A549 (cell line): Measurements from ENCODE around the gene RPTOR. TPM values are rescaled to one million over a fixed set of nuclear protein-coding genes. Genes with fewer than 3 reads are reported as not detected.

Experiments
- ATAC-seq, 2 experiments: fragments of 200-7000 bp in 1 of 2; fragments of >200 bp in 1 of 2; cut with Nextera tagmentation in 1 of 2; cut with Tn5 transposase in 1 of 2; 3 replicates each; pipeline versions ENCODE4 v1.8.0 to v1.9.1; 2018 to 2020; ENCODE audit warnings: mild to moderate bottlenecking in 1 of 2, moderate library complexity in 1 of 2
- CTCF ChIA-PET: fragments of 300-600 bp; sonication (Branson Sonifier 250); formaldehyde crosslinking; extraction: SDS; loops from one replicate; lab custom pipeline; 2021; ENCODE audit warnings: antibody characterized with exemption, inconsistent platforms; lab: Yijun Ruan, JAX
- POLR2A ChIA-PET: fragments of 350-600 bp; formaldehyde crosslinking; extraction: SDS; loops from one replicate; lab custom pipeline; 2021; ENCODE audit warnings: antibody characterized with exemption, inconsistent platforms; lab: Yijun Ruan, JAX
- DNase-seq, 2 experiments: peaks; one replicate each; pipeline versions ENCODE4 v3.0.0 to v3.0.0-alpha.2; 2011 to 2016; ENCODE audit warnings: low read depth in 1 of 2, low spot score in 1 of 2
- FAIRE-seq: peaks from 2 replicates; lab custom pipeline; 2011; peaks lifted over from hg19 to GRCh38; lab: Jason Lieb, UNC
- H3K27ac ChIP-seq, 2 experiments: fragments of >200 bp; sonication (Bioruptor Twin); formaldehyde crosslinking; 3 replicates each; pipeline ENCODE4 v1.5.1; 2016 to 2017
- H3K4me1 ChIP-seq: fragments of >200 bp; sonication (Bioruptor Twin); formaldehyde crosslinking; 3 replicates; pipeline ENCODE4 v1.6.1; 2016
- H3K4me2 ChIP-seq: fragments of >200 bp; sonication (Bioruptor Twin); formaldehyde crosslinking; 3 replicates; pipeline ENCODE4 v1.6.1; 2016
- H3K4me3 ChIP-seq: fragments of >200 bp; sonication (Bioruptor Twin); formaldehyde crosslinking; 3 replicates; pipeline ENCODE4 v1.5.1; 2016
- H3K9me3 ChIP-seq: fragments of >200 bp; sonication (Bioruptor Twin); formaldehyde crosslinking; 3 replicates; pipeline ENCODE4 v1.6.1; 2016
- CBX8 ChIP-seq: fragments of 200-600 bp; sonication (generic); IDR thresholded peaks from 2 replicates; pipeline ENCODE4 v1.6.1; 2016
- ESRRA ChIP-seq: fragments of 150-350 bp; IDR thresholded peaks from 2 replicates; pipeline ENCODE4 v1.6.1; 2014; ENCODE audit warnings: mild to moderate bottlenecking, low read length, borderline replicate concordance
- FOSL2 ChIP-seq, 2 experiments: fragments of 450-650 bp in 1 of 2; fragments of >200 bp in 1 of 2; sonication (Bioruptor Twin) in 1 of 2; formaldehyde crosslinking; IDR thresholded peaks; 2 replicates each; pipeline versions ENCODE4 v1.5.0 to v1.6.1; 2016 to 2020; ENCODE audit warnings: mild to moderate bottlenecking in 1 of 2, moderate library complexity in 1 of 2
- GATA3 ChIP-seq: IDR thresholded peaks from 2 replicates; pipeline ENCODE4 v1.6.1; 2012; ENCODE audit warnings: borderline replicate concordance
- HDAC2 ChIP-seq: fragments of 200-600 bp; sonication (generic); IDR thresholded peaks from 2 replicates; pipeline ENCODE4 v1.6.1; 2016
- HEYL ChIP-seq: fragments of 250-450 bp; sonication (Bioruptor Pico); IDR thresholded peaks from 2 replicates; pipeline ENCODE4 v1.8.0; 2021; ENCODE audit warnings: mild to moderate bottlenecking, moderate library complexity
- HOXA7 ChIP-seq: fragments of 250-450 bp; sonication (Bioruptor Pico); IDR thresholded peaks from 2 replicates; pipeline ENCODE4 v1.5.0; 2020; ENCODE audit warnings: mild to moderate bottlenecking, moderate library complexity
- HOXB13 ChIP-seq: fragments of 250-450 bp; sonication (Bioruptor Pico); IDR thresholded peaks from 2 replicates; pipeline ENCODE4 v1.5.0; 2020; ENCODE audit warnings: low read depth, mild to moderate bottlenecking, moderate library complexity
- HOXB5 ChIP-seq: fragments of 250-450 bp; sonication (Bioruptor Pico); IDR thresholded peaks from 2 replicates; pipeline ENCODE4 v1.5.0; 2020; ENCODE audit warnings: mild to moderate bottlenecking, moderate library complexity
- JUN ChIP-seq, 2 experiments: fragments of >200 bp; sonication (Bioruptor Twin); formaldehyde crosslinking; IDR thresholded peaks; 2 replicates in 1 of 2; 3 replicates in 1 of 2; pipeline ENCODE4 v1.6.1; 2016 to 2017
- KDM5A ChIP-seq: fragments of 200-600 bp; sonication (generic); IDR thresholded peaks from 2 replicates; pipeline ENCODE4 v1.6.1; 2016; ENCODE audit warnings: antibody characterized with exemption, mild to moderate bottlenecking
- MAX ChIP-seq: IDR thresholded peaks from 2 replicates; pipeline ENCODE4 v1.6.1; 2012
- MYC ChIP-seq: IDR thresholded peaks from 2 replicates; pipeline ENCODE4 v1.6.1; 2012; ENCODE audit warnings: mild to moderate bottlenecking, inconsistent platforms, low read length, improper control_type of control experiment, borderline replicate concordance
- PBX3 ChIP-seq: IDR thresholded peaks from 2 replicates; pipeline ENCODE4 v1.6.1; 2012
- PHF8 ChIP-seq: fragments of 200-600 bp; sonication (generic); IDR thresholded peaks from 2 replicates; pipeline ENCODE4 v1.6.1; 2016; ENCODE audit warnings: low read depth, mild to moderate bottlenecking, antibody characterized with exemption, moderate library complexity, borderline replicate concordance
- POLR2A ChIP-seq: IDR thresholded peaks from 2 replicates; pipeline ENCODE4 v1.6.1; 2012; ENCODE audit warnings: mild to moderate bottlenecking, low read length
- RARB ChIP-seq: fragments of 250-450 bp; sonication (Bioruptor Pico); IDR thresholded peaks from 2 replicates; pipeline ENCODE4 v1.8.0; 2021; ENCODE audit warnings: mild to moderate bottlenecking, moderate library complexity
- REST ChIP-seq: fragments of 200-600 bp; sonication (generic); IDR thresholded peaks from 2 replicates; pipeline ENCODE4 v1.6.1; 2016; ENCODE audit warnings: antibody characterized with exemption, mild to moderate bottlenecking, moderate library complexity
- SMC3 ChIP-seq: fragments of >200 bp; sonication (Bioruptor Twin); formaldehyde crosslinking; IDR thresholded peaks from 3 replicates; pipeline ENCODE4 v1.6.1; 2018; ENCODE audit warnings: inconsistent platforms
- ZFP36 ChIP-seq: fragments of 450-650 bp; IDR thresholded peaks from 2 replicates; pipeline ENCODE4 v1.6.1; 2014; ENCODE audit warnings: borderline replicate concordance; ENCODE audit not compliant: partially characterized antibody
- ZNF302 ChIP-seq: fragments of 250-450 bp; sonication (Bioruptor Pico); IDR thresholded peaks from 2 replicates; pipeline ENCODE4 v1.9.0; 2021; ENCODE audit warnings: inconsistent platforms, mild to moderate bottlenecking, moderate library complexity
- WGBS: methylation state at CpG from one replicate; pipeline ENCODE4 v1.1.6; 2017; ENCODE audit errors: missing lambda C conversion rate; 5-methylcytosine and 5-hydroxymethylcytosine counted together
- polyA minus RNA-seq: library from RNA; depleted of rRNA, polyadenylated mRNA; stranded (reverse); fragments of >200 nt; gene quantifications from 2 replicates; pipeline ENCODE4 v1.2.3, GENCODE V29; 2011; rRNA and poly(A)+ RNA removed
- polyA plus RNA-seq, 4 experiments: library from polyadenylated mRNA; depleted of rRNA in 3 of 4; stranded (reverse); fragments of >200 nt; fragmentation: RNase III in 1 of 4; extraction: RNeasy Plus Mini Kit Qiagen cat#74134 plus additional on column Dnase treatment in 1 of 4; gene quantifications; 2 replicates in 3 of 4; 3 replicates in 1 of 4; pipeline ENCODE4 v1.2.3, GENCODE V29; 2011 to 2017
- TF ChIP-seq, protein P1 (sequence below): IDR thresholded peaks from 2 replicates; pipeline ENCODE4 v1.6.1; 2012; ENCODE audit warnings: low read depth, borderline replicate concordance
- TF ChIP-seq, protein P2 (sequence below): fragments of >200 bp; sonication (Bioruptor Twin); formaldehyde crosslinking; IDR thresholded peaks from 3 replicates; pipeline ENCODE4 v1.5.1; 2016
- TF ChIP-seq, protein P3 (sequence below): fragments of 450-650 bp; IDR thresholded peaks from 2 replicates; pipeline ENCODE4 v1.6.1; 2014; ENCODE audit warnings: antibody characterized with exemption

RPTOR gene, protein sequence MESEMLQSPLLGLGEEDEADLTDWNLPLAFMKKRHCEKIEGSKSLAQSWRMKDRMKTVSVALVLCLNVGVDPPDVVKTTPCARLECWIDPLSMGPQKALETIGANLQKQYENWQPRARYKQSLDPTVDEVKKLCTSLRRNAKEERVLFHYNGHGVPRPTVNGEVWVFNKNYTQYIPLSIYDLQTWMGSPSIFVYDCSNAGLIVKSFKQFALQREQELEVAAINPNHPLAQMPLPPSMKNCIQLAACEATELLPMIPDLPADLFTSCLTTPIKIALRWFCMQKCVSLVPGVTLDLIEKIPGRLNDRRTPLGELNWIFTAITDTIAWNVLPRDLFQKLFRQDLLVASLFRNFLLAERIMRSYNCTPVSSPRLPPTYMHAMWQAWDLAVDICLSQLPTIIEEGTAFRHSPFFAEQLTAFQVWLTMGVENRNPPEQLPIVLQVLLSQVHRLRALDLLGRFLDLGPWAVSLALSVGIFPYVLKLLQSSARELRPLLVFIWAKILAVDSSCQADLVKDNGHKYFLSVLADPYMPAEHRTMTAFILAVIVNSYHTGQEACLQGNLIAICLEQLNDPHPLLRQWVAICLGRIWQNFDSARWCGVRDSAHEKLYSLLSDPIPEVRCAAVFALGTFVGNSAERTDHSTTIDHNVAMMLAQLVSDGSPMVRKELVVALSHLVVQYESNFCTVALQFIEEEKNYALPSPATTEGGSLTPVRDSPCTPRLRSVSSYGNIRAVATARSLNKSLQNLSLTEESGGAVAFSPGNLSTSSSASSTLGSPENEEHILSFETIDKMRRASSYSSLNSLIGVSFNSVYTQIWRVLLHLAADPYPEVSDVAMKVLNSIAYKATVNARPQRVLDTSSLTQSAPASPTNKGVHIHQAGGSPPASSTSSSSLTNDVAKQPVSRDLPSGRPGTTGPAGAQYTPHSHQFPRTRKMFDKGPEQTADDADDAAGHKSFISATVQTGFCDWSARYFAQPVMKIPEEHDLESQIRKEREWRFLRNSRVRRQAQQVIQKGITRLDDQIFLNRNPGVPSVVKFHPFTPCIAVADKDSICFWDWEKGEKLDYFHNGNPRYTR (N-terminal part only)
- polyA plus RNA-seq (2011; rRNA removed) (10.8 and 11.1 TPM in 2 replicates), polyA plus RNA-seq (2017; fragmentation: RNase III; extraction: RNeasy Plus Mini Kit Qiagen cat#74134 plus additional on column Dnase treatment) (27.1 to 27.9 TPM (median 27.1 TPM) in 3 replicates), polyA minus RNA-seq (30.9 and 48.0 TPM in 2 replicates)
- 18.0 and 19.3 TPM in 2 replicates for polyA plus RNA-seq (2012; cell fraction: cytosol; rRNA removed)
- 47.9 and 53.7 TPM in 2 replicates for polyA plus RNA-seq (2012; cell fraction: nucleus; rRNA removed)

DNA sequence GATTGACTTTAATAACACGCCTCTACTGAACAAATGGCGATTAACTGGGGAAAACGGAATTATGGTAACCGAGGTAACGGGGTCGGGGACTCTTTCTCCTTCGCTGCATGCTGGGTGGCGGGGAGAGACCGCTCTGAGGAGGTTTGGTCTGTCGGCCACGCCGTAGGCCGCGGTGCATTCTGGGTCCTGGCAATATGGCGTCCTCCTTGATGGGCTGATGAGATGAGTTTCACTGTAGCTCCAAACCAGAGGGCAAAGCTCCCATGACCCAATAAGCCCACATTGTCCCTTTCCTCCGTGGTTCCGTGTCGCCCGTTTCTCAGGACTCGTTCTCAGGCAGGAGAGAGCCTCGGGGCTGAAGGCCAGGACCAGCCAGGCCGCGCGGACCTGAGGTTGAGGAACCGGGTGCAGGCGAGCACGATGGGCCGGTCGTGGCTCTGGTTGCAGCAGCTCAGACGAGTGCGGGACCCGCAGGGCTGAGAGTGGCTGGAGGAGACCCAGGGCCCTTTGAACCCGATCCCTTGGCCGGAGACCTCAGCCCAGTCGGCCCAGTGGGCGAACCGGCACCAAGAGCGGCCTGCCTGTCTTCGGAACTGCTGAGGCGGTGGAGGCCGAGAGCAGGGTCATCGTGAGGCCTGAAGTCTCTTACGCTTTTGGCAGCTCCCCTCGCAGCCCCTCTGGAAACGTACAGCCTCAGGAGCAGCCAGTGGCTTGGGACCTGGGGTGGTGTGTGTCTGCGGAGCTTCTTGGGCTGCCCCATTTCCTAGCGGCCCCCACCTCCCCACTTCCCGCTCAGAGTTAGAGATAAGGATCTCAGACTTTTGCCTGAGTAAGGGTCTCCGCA, at the start of gene RPTOR:
TSS of gene RPTOR (plus strand) at position 184 of the 844 bp plus-strand sequence. CDS start 792 bp downstream, outside the sequence.
- WGBS, result 2% methylated on average over 44 of the region's 49 CpGs
- peak; percentile 96 for TF ChIP-seq MAX
- TF ChIP-seq KDM5A, result peak; percentile 99
- peak; percentile 97 for TF ChIP-seq PHF8
- TF ChIP-seq CBX8, result no peak
- no peak for TF ChIP-seq FOSL2 (IDR thresholded peaks at IDR 0.05)
- 0 out of 2 replicates have a peak, but pooled peaks have one; percentile 15 for TF ChIP-seq FOSL2 (CRISPR knock-in tag; IDR thresholded peaks at IDR 0.05)
- peak; percentile 96 for TF ChIP-seq HDAC2
- TF ChIP-seq RARB (CRISPR knock-in tag), result 0 out of 2 replicates have a peak, but pooled peaks have one; percentile 38
- 0 out of 2 replicates have a peak, but pooled peaks have one; percentile 48 for TF ChIP-seq HOXB13 (CRISPR knock-in tag)
- peak; percentile 61; the same call in 1 of the 2 replicates for TF ChIP-seq GATA3
- peak; percentile 35; the same call in 1 of the 2 replicates for TF ChIP-seq REST
- no peak for TF ChIP-seq ZNF302 (CRISPR knock-in tag)
- TF ChIP-seq, protein P1, sequence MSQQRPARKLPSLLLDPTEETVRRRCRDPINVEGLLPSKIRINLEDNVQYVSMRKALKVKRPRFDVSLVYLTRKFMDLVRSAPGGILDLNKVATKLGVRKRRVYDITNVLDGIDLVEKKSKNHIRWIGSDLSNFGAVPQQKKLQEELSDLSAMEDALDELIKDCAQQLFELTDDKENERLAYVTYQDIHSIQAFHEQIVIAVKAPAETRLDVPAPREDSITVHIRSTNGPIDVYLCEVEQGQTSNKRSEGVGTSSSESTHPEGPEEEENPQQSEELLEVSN, result peak; percentile 90; the same call in 1 of the 2 replicates
- 0 out of 2 replicates have a peak, but pooled peaks have one; percentile 24 for TF ChIP-seq HOXA7 (CRISPR knock-in tag)
- TF ChIP-seq, protein P2, sequence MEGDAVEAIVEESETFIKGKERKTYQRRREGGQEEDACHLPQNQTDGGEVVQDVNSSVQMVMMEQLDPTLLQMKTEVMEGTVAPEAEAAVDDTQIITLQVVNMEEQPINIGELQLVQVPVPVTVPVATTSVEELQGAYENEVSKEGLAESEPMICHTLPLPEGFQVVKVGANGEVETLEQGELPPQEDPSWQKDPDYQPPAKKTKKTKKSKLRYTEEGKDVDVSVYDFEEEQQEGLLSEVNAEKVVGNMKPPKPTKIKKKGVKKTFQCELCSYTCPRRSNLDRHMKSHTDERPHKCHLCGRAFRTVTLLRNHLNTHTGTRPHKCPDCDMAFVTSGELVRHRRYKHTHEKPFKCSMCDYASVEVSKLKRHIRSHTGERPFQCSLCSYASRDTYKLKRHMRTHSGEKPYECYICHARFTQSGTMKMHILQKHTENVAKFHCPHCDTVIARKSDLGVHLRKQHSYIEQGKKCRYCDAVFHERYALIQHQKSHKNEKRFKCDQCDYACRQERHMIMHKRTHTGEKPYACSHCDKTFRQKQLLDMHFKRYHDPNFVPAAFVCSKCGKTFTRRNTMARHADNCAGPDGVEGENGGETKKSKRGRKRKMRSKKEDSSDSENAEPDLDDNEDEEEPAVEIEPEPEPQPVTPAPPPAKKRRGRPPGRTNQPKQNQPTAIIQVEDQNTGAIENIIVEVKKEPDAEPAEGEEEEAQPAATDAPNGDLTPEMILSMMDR, result no peak
- TF ChIP-seq, protein P3, sequence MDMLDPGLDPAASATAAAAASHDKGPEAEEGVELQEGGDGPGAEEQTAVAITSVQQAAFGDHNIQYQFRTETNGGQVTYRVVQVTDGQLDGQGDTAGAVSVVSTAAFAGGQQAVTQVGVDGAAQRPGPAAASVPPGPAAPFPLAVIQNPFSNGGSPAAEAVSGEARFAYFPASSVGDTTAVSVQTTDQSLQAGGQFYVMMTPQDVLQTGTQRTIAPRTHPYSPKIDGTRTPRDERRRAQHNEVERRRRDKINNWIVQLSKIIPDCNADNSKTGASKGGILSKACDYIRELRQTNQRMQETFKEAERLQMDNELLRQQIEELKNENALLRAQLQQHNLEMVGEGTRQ, result no peak
- peak; percentile 72 for TF ChIP-seq PBX3
- no peak for TF ChIP-seq HEYL (CRISPR knock-in tag)
- peak; percentile 90 for TF ChIP-seq MYC
- peak; percentile 88 to 95 for TF ChIP-seq JUN (IDR thresholded peaks at IDR 0.05)
- TF ChIP-seq ZFP36, result no peak
- peak; percentile 65 for TF ChIP-seq POLR2A
- no peak; the same call in 1 of the 2 replicates for TF ChIP-seq ESRRA
- TF ChIP-seq HOXB5, result peak; percentile 82; the same call in 1 of the 2 replicates
- TF ChIP-seq SMC3, result peak; percentile 25; the same call in 1 of the 3 replicates
- peak within 1 kb of the TSS; percentile 82 for H3K4me3 ChIP-seq
- peak; percentile 96 to 97 for ATAC-seq
- ChIA-PET POLR2A (interaction anchor here (1.0 to 1.4 kb wide), 2 partner anchors 13 to 90 kb away, joined by 4 to 6 read pairs; no protein-coding TSS in a partner anchor), CTCF (interaction anchor here (0.9 to 1.7 kb wide), 9 partner anchors 10 to 416 kb away, joined by 3 to 7 read pairs (median 3); partner anchors contain the start of gene NPTX1)
- DNase-seq, result peak; percentile 95 to 98
- no peaks in the 10 kb centered on the region for H3K9me3 ChIP-seq
- peak within 1 kb of the TSS; percentile 98 for H3K4me2 ChIP-seq
- peaks cover 29% of the 10 kb centered on the region for H3K4me1 ChIP-seq
- FAIRE-seq, result peak; percentile 88
- peak within 1 kb of the TSS; percentile 83 to 91 for H3K27ac ChIP-seq
